Trophoblast cell (in vitro differentiated cells and primary cell): ENCODE measurements around the gene RAD51B.

Experiments
- DNase-seq, 2 donors: peaks; one replicate each; pipeline ENCODE4 v3.0.0-alpha.2; 2016
- H2AFZ ChIP-seq: 2 replicates; pipeline ENCODE4 v1.6.1; 2013; ENCODE audit warnings: low read length, moderate library complexity, mild to moderate bottlenecking; ENCODE audit not compliant: insufficient read depth, poor library complexity
- H2AK5ac ChIP-seq: 2 replicates; pipeline ENCODE4 v1.6.1; 2013; ENCODE audit warnings: mild to moderate bottlenecking, low read length
- H2BK120ac ChIP-seq: 2 replicates; pipeline ENCODE4 v1.6.1; 2013; ENCODE audit warnings: low read length, mild to moderate bottlenecking, moderate library complexity; ENCODE audit not compliant: insufficient read depth, poor library complexity
- H2BK12ac ChIP-seq: 2 replicates; pipeline ENCODE4 v1.6.1; 2013; ENCODE audit warnings: mild to moderate bottlenecking, low read length, moderate library complexity
- H2BK5ac ChIP-seq: 2 replicates; pipeline ENCODE4 v1.6.1; 2013; ENCODE audit warnings: low read length, low read depth, moderate library complexity, mild to moderate bottlenecking; ENCODE audit not compliant: poor library complexity
- H3K14ac ChIP-seq: 2 replicates; pipeline ENCODE4 v1.6.1; 2013; ENCODE audit warnings: mild to moderate bottlenecking, low read length
- H3K18ac ChIP-seq: 2 replicates; pipeline ENCODE4 v1.6.1; 2013; ENCODE audit warnings: mild to moderate bottlenecking, low read length
- H3K23ac ChIP-seq: 2 replicates; pipeline ENCODE4 v1.6.1; 2013; ENCODE audit warnings: low read length
- H3K27ac ChIP-seq: 2 replicates; pipeline ENCODE4 v1.5.1; 2013; ENCODE audit warnings: low read depth, mild to moderate bottlenecking, inconsistent platforms, low read length, moderate library complexity
- H3K27me3 ChIP-seq: 2 replicates; pipeline ENCODE4 v1.6.1; 2013; ENCODE audit warnings: inconsistent platforms, mild to moderate bottlenecking, low read length, moderate library complexity; ENCODE audit not compliant: insufficient read depth
- H3K36me3 ChIP-seq, 2 experiments: 1 replicate in 1 of 2; 2 replicates in 1 of 2; pipeline ENCODE4 v1.6.1; 2013; ENCODE audit warnings: low read length in 2 of 2, mild to moderate bottlenecking in 2 of 2, moderate library complexity in 1 of 2; ENCODE audit not compliant: insufficient read depth in 2 of 2, control insufficient read depth in 1 of 2
- H3K4ac ChIP-seq: 2 replicates; pipeline ENCODE4 v1.6.1; 2013; ENCODE audit warnings: low read depth, mild to moderate bottlenecking, low read length, moderate library complexity
- H3K4me1 ChIP-seq, 2 experiments: 1 replicate in 1 of 2; 2 replicates in 1 of 2; pipeline ENCODE4 v1.6.1; 2013; ENCODE audit warnings: low read length in 2 of 2, mild to moderate bottlenecking in 2 of 2, moderate library complexity in 1 of 2; ENCODE audit not compliant: insufficient read depth in 2 of 2, control insufficient read depth in 1 of 2
- H3K4me2 ChIP-seq: 2 replicates; pipeline ENCODE4 v1.6.1; 2013; ENCODE audit warnings: inconsistent platforms, mild to moderate bottlenecking, low read length, moderate library complexity
- H3K4me3 ChIP-seq: 2 replicates; pipeline ENCODE4 v1.5.1; 2013; ENCODE audit warnings: mild to moderate bottlenecking, low read depth, low read length, inconsistent platforms
- H3K79me1 ChIP-seq: one replicate; pipeline ENCODE4 v1.6.1; 2013; ENCODE audit warnings: low read length
- H3K79me2 ChIP-seq: 2 replicates; pipeline ENCODE4 v1.6.1; 2013; ENCODE audit warnings: low read length, mild to moderate bottlenecking; ENCODE audit not compliant: control insufficient read depth, insufficient read depth, poor library complexity
- H3K9ac ChIP-seq: 2 replicates; pipeline ENCODE4 v1.6.1; 2013; ENCODE audit warnings: mild to moderate bottlenecking, low read length
- H3K9me3 ChIP-seq: 2 replicates; pipeline ENCODE4 v1.6.1; 2013; ENCODE audit warnings: low read depth, mild to moderate bottlenecking, control low read depth, inconsistent platforms, low read length; ENCODE audit not compliant: insufficient read depth
- H4K12ac ChIP-seq: 2 replicates; pipeline ENCODE4 v1.6.1; 2013; ENCODE audit warnings: low read depth, mild to moderate bottlenecking, low read length, moderate library complexity
- H4K8ac ChIP-seq: 2 replicates; pipeline ENCODE4 v1.6.1; 2013; ENCODE audit warnings: low read depth, mild to moderate bottlenecking, low read length, moderate library complexity
- H4K91ac ChIP-seq: one replicate; pipeline ENCODE4 v1.6.1; 2013; ENCODE audit warnings: low read depth, mild to moderate bottlenecking, low read length, moderate library complexity
- WGBS: extraction: QIAGEN DNeasy Blood & Tissue Kit; methylation state at CpG from one replicate; pipeline ENCODE4 v1.1.7; 2013; ENCODE audit warnings: missing lambda C conversion rate; ENCODE audit not compliant: insufficient read length, insufficient coverage; ENCODE audit errors: extremely low coverage; 5-methylcytosine and 5-hydroxymethylcytosine counted together

RAD51B gene

GRCh38 chr14:68622856-68623255 lies 803.3 kb downstream of the RAD51B start:
- Histone ChIP-seq H4K8ac (no peak overlapping the region), H3K18ac (peak overlapping the region; percentile 17), H2AK5ac (peak overlapping the region; percentile 57), H4K91ac (peak overlapping the region; percentile 83), H4K12ac (no peak overlapping the region), H3K79me2 (peaks cover 12% of the 10 kb centered on the region), H3K27me3 (no peaks in the 10 kb centered on the region), H3K36me3 (peaks cover 0 to 2% of the 10 kb centered on the region in 2 experiments), H2BK12ac (peak overlapping the region; percentile 85), H2BK120ac (peak overlapping the region; percentile 74), H3K79me1 (peaks cover 72% of the 10 kb centered on the region), H3K9me3 (no peaks in the 10 kb centered on the region), H3K4me3 (no peak overlapping the region), H3K14ac (peak overlapping the region; percentile 19), H3K4ac (no peak overlapping the region), H3K4me1 (peaks cover 42 to 62% of the 10 kb centered on the region in 2 experiments), H3K27ac (peak overlapping the region; percentile 11), H3K23ac (no peak overlapping the region), H3K9ac (no peak overlapping the region), H2BK5ac (peak overlapping the region; percentile 25), H3K4me2 (no peak overlapping the region), H2AFZ (no peak overlapping the region)
- no peak for DNase-seq
- no CpG with 5 or more reads among the region's 5 CpGs for WGBS

- peak overlapping the region; percentile 19 for H3K14ac ChIP-seq
- peak overlapping the region; percentile 11 for H3K4ac ChIP-seq
- H3K4me1 ChIP-seq, result peaks cover 42 to 66% of the 10 kb centered on the region in 2 experiments
- H4K12ac ChIP-seq, result no peak overlapping the region
- peak overlapping the region; percentile 11 for H3K27ac ChIP-seq
- H2BK120ac ChIP-seq, result peak overlapping the region; percentile 74
- no peak for DNase-seq
- peak overlapping the region; percentile 57 for H2AK5ac ChIP-seq
- H3K4me2 ChIP-seq, result no peak overlapping the region
- peaks cover 74% of the 10 kb centered on the region for H3K79me1 ChIP-seq
- no peaks in the 10 kb centered on the region for H3K27me3 ChIP-seq
- H3K23ac ChIP-seq, result no peak overlapping the region
- peak overlapping the region; percentile 25 for H2BK5ac ChIP-seq
- H3K79me2 ChIP-seq, result peaks cover 12% of the 10 kb centered on the region
- no peak overlapping the region for H2AFZ ChIP-seq
- no peak overlapping the region for H3K4me3 ChIP-seq
- H3K9ac ChIP-seq, result peak overlapping the region; percentile 50
- H2BK12ac ChIP-seq, result peak overlapping the region; percentile 85
- H3K18ac ChIP-seq, result peak overlapping the region; percentile 10
- H4K8ac ChIP-seq, result peak overlapping the region; percentile 25
- H3K9me3 ChIP-seq, result no peaks in the 10 kb centered on the region
- peak overlapping the region; percentile 83 for H4K91ac ChIP-seq
- peaks cover 0 to 2% of the 10 kb centered on the region in 2 experiments for H3K36me3 ChIP-seq
- no CpG with 5 or more reads among the region's 3 CpGs for WGBS
Observed at GRCh38 chr14:68623307-68623706, 803.7 kb downstream of the RAD51B start.

GRCh38 chr14:68623826-68624225 lies 804.2 kb downstream of the RAD51B start:
- Histone ChIP-seq H2BK120ac (peak overlapping the region; percentile 85), H3K4me3 (no peak overlapping the region), H3K79me1 (peaks cover 74% of the 10 kb centered on the region), H3K4ac (peak overlapping the region; percentile 68), H2AK5ac (peak overlapping the region; percentile 85), H3K79me2 (peaks cover 11% of the 10 kb centered on the region), H4K91ac (peak overlapping the region; percentile 98), H3K23ac (no peak overlapping the region), H4K8ac (peak overlapping the region; percentile 82), H3K27me3 (no peaks in the 10 kb centered on the region), H3K9me3 (no peaks in the 10 kb centered on the region), H3K14ac (peak overlapping the region; percentile 82), H3K36me3 (peaks cover 0 to 2% of the 10 kb centered on the region in 2 experiments), H2BK12ac (peak overlapping the region; percentile 96), H4K12ac (no peak overlapping the region), H3K4me2 (no peak overlapping the region), H3K18ac (peak overlapping the region; percentile 73), H2AFZ (no peak overlapping the region), H3K27ac (peak overlapping the region; percentile 36), H3K4me1 (peaks cover 41 to 62% of the 10 kb centered on the region in 2 experiments), H2BK5ac (peak overlapping the region; percentile 87), H3K9ac (no peak overlapping the region)
- no peak for DNase-seq
- no CpG with 5 or more reads among the region's 3 CpGs for WGBS

GRCh38 chr14:68624541-68625220 lies 805.1 kb downstream of the RAD51B start:
- H2AFZ ChIP-seq, result no peak overlapping the region
- no peak overlapping the region for H4K12ac ChIP-seq
- peak overlapping the region; percentile 96 for H2BK12ac ChIP-seq
- H2AK5ac ChIP-seq, result peak overlapping the region; percentile 85
- H3K4me3 ChIP-seq, result no peak overlapping the region
- no peak overlapping the region for H3K9ac ChIP-seq
- peaks cover 0 to 2% of the 10 kb centered on the region in 2 experiments for H3K36me3 ChIP-seq
- peaks cover 77% of the 10 kb centered on the region for H3K79me1 ChIP-seq
- peak overlapping the region; percentile 73 for H3K18ac ChIP-seq
- H3K4me2 ChIP-seq, result no peak overlapping the region
- no CpG with 5 or more reads among the region's 11 CpGs for WGBS
- H3K27ac ChIP-seq, result peak overlapping the region; percentile 36
- H3K4ac ChIP-seq, result peak overlapping the region; percentile 68
- peaks cover 7% of the 10 kb centered on the region for H3K79me2 ChIP-seq
- peaks cover 43 to 63% of the 10 kb centered on the region in 2 experiments for H3K4me1 ChIP-seq
- peak overlapping the region; percentile 87 for H2BK5ac ChIP-seq
- DNase-seq, result peak; percentile 84 to 90
- no peaks in the 10 kb centered on the region for H3K9me3 ChIP-seq
- H3K23ac ChIP-seq, result no peak overlapping the region
- H4K8ac ChIP-seq, result peak overlapping the region; percentile 82
- H3K27me3 ChIP-seq, result no peaks in the 10 kb centered on the region
- peak overlapping the region; percentile 85 for H2BK120ac ChIP-seq
- H3K14ac ChIP-seq, result peak overlapping the region; percentile 82
- peak overlapping the region; percentile 98 for H4K91ac ChIP-seq
